ENCODE data around the gene LHFPL3.

LHFPL3 gene

DNA sequence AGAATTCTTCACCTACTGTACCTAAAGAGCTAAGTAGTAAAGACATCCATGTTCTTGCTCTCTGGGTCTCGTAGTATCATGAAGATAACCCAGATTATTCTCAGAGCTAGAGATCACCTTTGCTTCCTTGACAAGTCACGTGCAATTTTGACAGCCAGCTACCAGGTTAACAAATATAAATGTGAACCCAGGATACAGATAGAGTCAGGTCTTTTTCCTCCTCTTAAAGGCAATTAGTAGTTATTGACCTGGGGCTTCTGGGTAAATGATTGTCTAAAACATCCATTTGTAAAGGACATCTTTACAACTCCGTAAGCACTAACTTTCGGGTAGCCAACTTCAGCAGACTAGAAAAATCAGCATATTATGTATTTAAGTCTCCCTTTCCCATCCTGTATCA is 28.8 kb downstream of the LHFPL3 start:
- no peak overlapping the region for H3K27ac ChIP-seq (ENCODE audit: low read depth, low read length, poor library complexity, severe bottlenecking)
- no peaks in the 10 kb centered on the region; the same call in 1 of the 2 replicates for H3K27me3 ChIP-seq (ENCODE audit: insufficient read depth, low read length)
- H3K9me3 ChIP-seq (ENCODE audit: low read length) = no peaks in the 10 kb centered on the region

DNA sequence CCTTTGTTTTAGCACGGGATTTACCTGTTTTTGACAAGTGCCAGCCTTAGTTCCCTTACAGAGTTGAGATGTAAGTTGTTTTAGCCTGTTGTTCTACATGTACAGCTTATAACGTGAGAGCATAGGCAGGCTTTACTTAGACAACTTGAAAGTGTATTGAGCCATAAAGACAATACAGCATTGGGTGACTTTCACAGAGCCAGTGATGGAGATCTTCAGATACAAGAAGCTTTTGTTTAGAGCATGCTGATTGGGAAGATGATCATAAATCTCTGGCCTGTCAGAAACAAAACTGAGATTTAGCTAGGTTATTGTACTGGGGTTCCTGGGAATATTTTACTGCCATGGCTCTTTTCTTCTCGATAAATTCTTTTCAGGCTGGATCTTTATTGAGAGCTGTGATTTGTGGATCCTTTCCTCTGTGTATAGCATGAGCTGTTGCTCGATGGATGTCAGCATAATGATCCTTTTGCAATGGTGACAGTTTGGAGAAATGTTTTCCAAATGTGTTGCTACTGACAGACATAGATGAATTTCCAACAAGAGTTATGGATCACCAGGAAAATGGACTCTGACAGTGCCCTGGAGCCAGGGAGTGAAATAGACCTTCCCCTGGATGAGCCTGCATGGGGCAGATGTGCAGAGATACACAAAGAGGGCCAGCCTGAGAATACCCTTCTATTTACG is 30.2 kb downstream of the LHFPL3 start:
- Histone ChIP-seq H3K9me2 (ENCODE audit: low read depth, low read length) (no peaks in the 10 kb centered on the region), H3F3A (ENCODE audit: insufficient read depth, low read length) (no peaks in the 10 kb centered on the region), H3K27me3 (ENCODE audit: insufficient read depth, low read length) (no peaks in the 10 kb centered on the region; the same call in 1 of the 2 replicates), H3K4me1 (ENCODE audit: insufficient read depth, low read length, severe bottlenecking) (no peaks in the 10 kb centered on the region), H3K4me3 (ENCODE audit: low read depth, low read length, poor library complexity, severe bottlenecking) (no peak overlapping the region), H3K79me2 (ENCODE audit: insufficient read depth, low read length) (no peaks in the 10 kb centered on the region), H2AFZ (ENCODE audit: low read length) (no peak overlapping the region), H3K4me2 (ENCODE audit: low read length) (no peak overlapping the region), H3K27ac (ENCODE audit: low read depth, low read length, poor library complexity, severe bottlenecking) (no peak overlapping the region), H3K36me3 (ENCODE audit: insufficient read depth, low read length) (no peaks in the 10 kb centered on the region), H4K20me1 (ENCODE audit: insufficient read depth, low read length) (no peaks in the 10 kb centered on the region), H3K9ac (ENCODE audit: low read length) (no peak overlapping the region), H3K9me3 (ENCODE audit: low read length) (no peaks in the 10 kb centered on the region)
- no peak for TF ChIP-seq CTCF (IDR thresholded peaks at IDR 0.05; ENCODE audit: low read length)
- TF ChIP-seq EZH2 (IDR thresholded peaks at IDR 0.05; ENCODE audit: borderline replicate concordance, low read length) = no peak

More for the DNA sequence above, 28.8 kb downstream of the LHFPL3 start:
- Histone ChIP-seq H2AFZ (ENCODE audit: low read length) (no peak overlapping the region), H3F3A (ENCODE audit: insufficient read depth, low read length) (no peaks in the 10 kb centered on the region), H3K9me2 (ENCODE audit: low read depth, low read length) (no peaks in the 10 kb centered on the region), H3K36me3 (ENCODE audit: insufficient read depth, low read length) (no peaks in the 10 kb centered on the region), H3K4me3 (ENCODE audit: low read depth, low read length, poor library complexity, severe bottlenecking) (no peak overlapping the region), H3K9ac (ENCODE audit: low read length) (no peak overlapping the region), H3K4me1 (ENCODE audit: insufficient read depth, low read length, severe bottlenecking) (no peaks in the 10 kb centered on the region), H4K20me1 (ENCODE audit: insufficient read depth, low read length) (no peaks in the 10 kb centered on the region), H3K4me2 (ENCODE audit: low read length) (no peak overlapping the region), H3K79me2 (ENCODE audit: insufficient read depth, low read length) (no peaks in the 10 kb centered on the region)
- no peak for TF ChIP-seq EZH2 (IDR thresholded peaks at IDR 0.05; ENCODE audit: borderline replicate concordance, low read length)
- no peak for TF ChIP-seq CTCF (IDR thresholded peaks at IDR 0.05; ENCODE audit: low read length)

- Histone ChIP-seq H2AFZ (ENCODE audit: low read length) (no peak overlapping the region), H3K4me2 (ENCODE audit: low read length) (no peak overlapping the region), H3K9me3 (ENCODE audit: low read length) (no peaks in the 10 kb centered on the region), H3K9me2 (ENCODE audit: low read depth, low read length) (no peaks in the 10 kb centered on the region), H3K36me3 (ENCODE audit: insufficient read depth, low read length) (no peaks in the 10 kb centered on the region), H4K20me1 (ENCODE audit: insufficient read depth, low read length) (no peaks in the 10 kb centered on the region), H3K79me2 (ENCODE audit: insufficient read depth, low read length) (no peaks in the 10 kb centered on the region), H3K4me1 (ENCODE audit: insufficient read depth, low read length, severe bottlenecking) (no peaks in the 10 kb centered on the region), H3F3A (ENCODE audit: insufficient read depth, low read length) (no peaks in the 10 kb centered on the region), H3K27me3 (ENCODE audit: insufficient read depth, low read length) (no peaks in the 10 kb centered on the region), H3K27ac (ENCODE audit: low read depth, low read length, poor library complexity, severe bottlenecking) (no peak overlapping the region), H3K9ac (ENCODE audit: low read length) (no peak overlapping the region), H3K4me3 (ENCODE audit: low read depth, low read length, poor library complexity, severe bottlenecking) (no peak overlapping the region)
- TF ChIP-seq EZH2 (IDR thresholded peaks at IDR 0.05; ENCODE audit: borderline replicate concordance, low read length) (no peak), CTCF (IDR thresholded peaks at IDR 0.05; ENCODE audit: low read length) (no peak)
Measured at GRCh38 chr7:104362756-104363155, 34.4 kb downstream of the LHFPL3 start.

Data from OCI-LY1 (cell line).